GM12878 (cell line): ENCODE results near the gene ITIH5. TPM values are rescaled to one million over a fixed set of nuclear protein-coding genes. Genes with fewer than 3 reads are reported as not detected.

ENCODE experiments used
- ATAC-seq: fragments of 200-7000 bp; cut with Tn5 transposase; 3 replicates; pipeline ENCODE4 v1.9.1; 2020; ENCODE audit warnings: mild to moderate bottlenecking, moderate library complexity
- BruUV-seq: library from RNA; stranded (reverse); fragments of 400-500 nt; replicated peaks from 2 replicates; lab custom pipeline; 2021; lab: Mats Ljungman, UMichigan
- CTCF ChIA-PET: fragments of 300-600 bp; sonication (Branson Sonifier 250); formaldehyde crosslinking; extraction: SDS; loops from one replicate; lab custom pipeline; 2021; ENCODE audit warnings: inconsistent platforms; lab: Yijun Ruan, JAX
- POLR2A ChIA-PET: fragments of 350-600 bp; formaldehyde crosslinking; extraction: SDS; loops from one replicate; lab custom pipeline; 2021; ENCODE audit warnings: inconsistent platforms; lab: Charles Lee
- RAD21 ChIA-PET: fragments of 300-600 bp; sonication (Branson Sonifier 250); formaldehyde crosslinking; loops from one replicate; lab custom pipeline; 2023; ENCODE audit warnings: antibody characterized with exemption; ENCODE audit not compliant: unreplicated experiment; lab: Charles Lee
- SMC1A ChIA-PET: fragments of 300-600 bp; sonication (Branson Sonifier 250); formaldehyde crosslinking; loops from one replicate; lab custom pipeline; 2023; ENCODE audit not compliant: unreplicated experiment, uncharacterized antibody; lab: Charles Lee
- DNase-seq: peaks from one replicate; pipeline ENCODE4 v3.0.0-alpha.2; 2011; ENCODE audit warnings: low read depth, low spot score
- FAIRE-seq: peaks from 3 replicates; lab custom pipeline; 2011; peaks lifted over from hg19 to GRCh38; lab: Jason Lieb, UNC
- H2AFZ ChIP-seq: 2 replicates; pipeline ENCODE4 v1.6.0; 2011; ENCODE audit warnings: low read depth, low read length, control low read depth; ENCODE audit not compliant: control insufficient read depth
- H3K27ac ChIP-seq: 2 replicates; pipeline ENCODE4 v1.5.1; 2011; ENCODE audit warnings: control low read depth; ENCODE audit not compliant: control insufficient read depth, insufficient read depth
- H3K27me3 ChIP-seq, 2 experiments: replicated peaks in 1 of 2; 2 replicates each; pipeline versions ENCODE4 v1.6.0 to v1.6.1; 2011; ENCODE audit warnings: low read length in 1 of 2; ENCODE audit not compliant: control insufficient read depth in 2 of 2, insufficient read depth in 2 of 2
- H3K36me3 ChIP-seq, 2 experiments: 2 replicates each; pipeline ENCODE4 v1.5.1; 2011; ENCODE audit warnings: low read length in 1 of 2; ENCODE audit not compliant: control insufficient read depth in 2 of 2, insufficient read depth in 2 of 2
- H3K4me1 ChIP-seq: 2 replicates; pipeline ENCODE4 v1.6.1; 2011; ENCODE audit warnings: mild to moderate bottlenecking, low read length, moderate library complexity, mixed read lengths; ENCODE audit not compliant: control insufficient read depth, insufficient read depth
- H3K4me2 ChIP-seq: 2 replicates; pipeline ENCODE4 v1.6.0; 2011; ENCODE audit warnings: control low read depth; ENCODE audit not compliant: control insufficient read depth, insufficient read depth
- H3K4me3 ChIP-seq: fragments of 200-600 bp; sonication (generic); 2 replicates; pipeline ENCODE4 v1.5.1; 2016
- H3K79me2 ChIP-seq: 2 replicates; pipeline ENCODE4 v1.6.0; 2011; ENCODE audit warnings: low read length; ENCODE audit not compliant: control insufficient read depth, insufficient read depth
- H3K9ac ChIP-seq: 2 replicates; pipeline ENCODE4 v1.8.0; 2011; ENCODE audit warnings: low read length, control low read depth, mixed read lengths; ENCODE audit not compliant: control insufficient read depth, insufficient read depth
- H3K9me3 ChIP-seq: replicated peaks from 3 replicates; pipeline ENCODE4 v1.5.1; 2011; ENCODE audit warnings: mild to moderate bottlenecking, low read length; ENCODE audit not compliant: control insufficient read depth, insufficient read depth
- H4K20me1 ChIP-seq: 2 replicates; pipeline ENCODE4 v1.6.0; 2011; ENCODE audit not compliant: control insufficient read depth, insufficient read depth
- FOXK2 ChIP-seq: fragments of 450-650 bp; IDR thresholded peaks from 2 replicates; pipeline ENCODE4 v1.6.1; 2017; ENCODE audit warnings: mild to moderate bottlenecking, moderate library complexity
- NFXL1 ChIP-seq: fragments of 450-650 bp; IDR thresholded peaks from 2 replicates; pipeline ENCODE4 v1.6.1; 2017; ENCODE audit warnings: antibody characterized with exemption, mild to moderate bottlenecking, borderline replicate concordance
- POLR2A ChIP-seq: IDR thresholded peaks from 2 replicates; pipeline ENCODE4 v1.6.1; 2011; ENCODE audit warnings: low read depth, mild to moderate bottlenecking, low read length
- POLR2AphosphoS5 ChIP-seq: IDR thresholded peaks from 2 replicates; pipeline ENCODE4 v1.6.1; 2011; ENCODE audit warnings: mild to moderate bottlenecking, low read length, inconsistent platforms
- SMARCA5 ChIP-seq: fragments of 450-650 bp; IDR thresholded peaks from 2 replicates; pipeline ENCODE4 v1.6.1; 2017; ENCODE audit warnings: mild to moderate bottlenecking
- SUPT20H ChIP-seq: IDR thresholded peaks from 2 replicates; pipeline ENCODE4 v1.6.1; 2011; ENCODE audit warnings: low read depth, mild to moderate bottlenecking, low read length, moderate library complexity, borderline replicate concordance; ENCODE audit not compliant: control insufficient read depth
- WGBS: methylation state at CpG from one replicate; pipeline ENCODE4 v1.1.6; 2016; ENCODE audit warnings: low lambda C conversion rate; ENCODE audit not compliant: insufficient replicate concordance, insufficient coverage; ENCODE audit errors: missing lambda C conversion rate; 5-methylcytosine and 5-hydroxymethylcytosine counted together
- in situ Hi-C: fragments of 300-500 bp; cut with MboI; formaldehyde crosslinking; loops from 9 replicates; pipeline ENCODE4 v1.14.3; 2018; ENCODE audit warnings: mixed read lengths
- intact Hi-C: fragments of 100-400 bp; cut with micrococcal nuclease; formaldehyde crosslinking; loops from one replicate; pipeline ENCODE4 v1.14.2; 2022; ENCODE audit not compliant: unreplicated experiment
- polyA plus RNA-seq, 11 experiments: library from polyadenylated mRNA; depleted of rRNA in 4 of 11; unstranded in 6 of 11; stranded (reverse) in 5 of 11; fragments of >200 nt; fragmentation: Nextera tagmentation in 4 of 11; fragmentation: Illumina TruSeq in 1 of 11; extraction: Ambion mirVana in 4 of 11; extraction: Trizol in 1 of 11; gene quantifications; 1 replicate in 1 of 11; 2 replicates in 10 of 11; pipeline versions ENCODE4 v1.2.1 to v1.2.3, GENCODE V29; 2011 to 2016; ENCODE audit warnings: inconsistent platforms in 2 of 11, missing spikeins in 2 of 11, low read depth in 1 of 11
- total RNA-seq, 4 experiments: library from RNA; depleted of rRNA in 3 of 4; stranded (reverse); fragments of >200 nt in 3 of 4; fragmentation: Illumina TruSeq in 1 of 4; extraction: Trizol in 1 of 4; gene quantifications; 2 replicates each; pipeline versions ENCODE4 v1.2.1 to v1.2.3, GENCODE V29; 2013 to 2021
- TF ChIP-seq, protein P1 (sequence below): fragments of 450-650 bp; IDR thresholded peaks from 2 replicates; pipeline ENCODE4 v1.6.1; 2016; ENCODE audit warnings: mild to moderate bottlenecking, moderate library complexity, borderline replicate concordance

Gene ITIH5
- total and polyA plus RNA-seq, 10 of the 15 experiments (the other 5 are each of a cell fraction or from before 2014, with no cell fraction given): 0.14 to 0.43 (median 0.21) TPM; not detected in 7

GRCh38 chr10:7649673-7650300 lies 17.0 kb downstream of the ITIH5 start:
- intact Hi-C loops: no loop called here
- ChIA-PET RAD21 (no interaction called here), POLR2A (no interaction called here)
- Histone ChIP-seq H3K9me3 (no peaks in the 10 kb centered on the region), H3K79me2 (no peaks in the 10 kb centered on the region), H4K20me1 (no peaks in the 10 kb centered on the region), H3K36me3 (no peaks in the 10 kb centered on the region)
- no peak for DNase-seq
- no peak for TF ChIP-seq POLR2AphosphoS5
- no peak for TF ChIP-seq NFXL1
- no peak for TF ChIP-seq SUPT20H
- no peak for TF ChIP-seq POLR2A
- no peak for TF ChIP-seq FOXK2
- TF ChIP-seq, all 136 proteins: peak for 0
- Histone ChIP-seq H3K9ac (no peak overlapping the region), H3K27ac (no peak overlapping the region), H2AFZ (no peak overlapping the region), H3K4me3 (no peak overlapping the region), H3K4me2 (no peak overlapping the region), H3K27me3 (no peaks in the 10 kb centered on the region; a peak in 2 of 4 replicates), H3K4me1 (no peaks in the 10 kb centered on the region)
- in situ Hi-C loops: no loop called here
- WGBS: 21% methylated on average over 6 of the region's 6 CpGs
- no TSS peak for BruUV-seq
- FAIRE-seq (no peak), ATAC-seq (no peak)
- ChIA-PET SMC1A (no interaction called here), CTCF (no interaction called here)

- no TSS peak for BruUV-seq
- SMC1A ChIA-PET: interaction anchor here (1.1 to 1.4 kb wide), 2 partner anchors 39 to 45 kb away, joined by 3 to 5 read pairs; no protein-coding TSS in a partner anchor
- ATAC-seq: no peak
- TF ChIP-seq, protein P1, sequence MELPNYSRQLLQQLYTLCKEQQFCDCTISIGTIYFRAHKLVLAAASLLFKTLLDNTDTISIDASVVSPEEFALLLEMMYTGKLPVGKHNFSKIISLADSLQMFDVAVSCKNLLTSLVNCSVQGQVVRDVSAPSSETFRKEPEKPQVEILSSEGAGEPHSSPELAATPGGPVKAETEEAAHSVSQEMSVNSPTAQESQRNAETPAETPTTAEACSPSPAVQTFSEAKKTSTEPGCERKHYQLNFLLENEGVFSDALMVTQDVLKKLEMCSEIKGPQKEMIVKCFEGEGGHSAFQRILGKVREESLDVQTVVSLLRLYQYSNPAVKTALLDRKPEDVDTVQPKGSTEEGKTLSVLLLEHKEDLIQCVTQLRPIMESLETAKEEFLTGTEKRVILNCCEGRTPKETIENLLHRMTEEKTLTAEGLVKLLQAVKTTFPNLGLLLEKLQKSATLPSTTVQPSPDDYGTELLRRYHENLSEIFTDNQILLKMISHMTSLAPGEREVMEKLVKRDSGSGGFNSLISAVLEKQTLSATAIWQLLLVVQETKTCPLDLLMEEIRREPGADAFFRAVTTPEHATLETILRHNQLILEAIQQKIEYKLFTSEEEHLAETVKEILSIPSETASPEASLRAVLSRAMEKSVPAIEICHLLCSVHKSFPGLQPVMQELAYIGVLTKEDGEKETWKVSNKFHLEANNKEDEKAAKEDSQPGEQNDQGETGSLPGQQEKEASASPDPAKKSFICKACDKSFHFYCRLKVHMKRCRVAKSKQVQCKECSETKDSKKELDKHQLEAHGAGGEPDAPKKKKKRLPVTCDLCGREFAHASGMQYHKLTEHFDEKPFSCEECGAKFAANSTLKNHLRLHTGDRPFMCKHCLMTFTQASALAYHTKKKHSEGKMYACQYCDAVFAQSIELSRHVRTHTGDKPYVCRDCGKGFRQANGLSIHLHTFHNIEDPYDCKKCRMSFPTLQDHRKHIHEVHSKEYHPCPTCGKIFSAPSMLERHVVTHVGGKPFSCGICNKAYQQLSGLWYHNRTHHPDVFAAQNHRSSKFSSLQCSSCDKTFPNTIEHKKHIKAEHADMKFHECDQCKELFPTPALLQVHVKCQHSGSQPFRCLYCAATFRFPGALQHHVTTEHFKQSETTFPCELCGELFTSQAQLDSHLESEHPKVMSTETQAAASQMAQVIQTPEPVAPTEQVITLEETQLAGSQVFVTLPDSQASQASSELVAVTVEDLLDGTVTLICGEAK: peak; percentile 51
- no peak for TF ChIP-seq SMARCA5
- DNase-seq: no peak
- intact Hi-C loops (no loop called here), in situ Hi-C loops (no loop called here)
- H3K4me3 ChIP-seq: no peak overlapping the region
- no peaks in the 10 kb centered on the region; a peak in 2 of 4 replicates for H3K27me3 ChIP-seq
- RAD21 ChIA-PET: no interaction called here
- CTCF ChIA-PET: interaction anchor here (2.9 kb wide), 1 partner anchor 122 kb away, joined by 9 read pairs; no protein-coding TSS in a partner anchor
- no peaks in the 10 kb centered on the region for H3K9me3 ChIP-seq
- H4K20me1 ChIP-seq: no peaks in the 10 kb centered on the region
- no peak for FAIRE-seq
- no peak overlapping the region for H3K27ac ChIP-seq
- no peak overlapping the region for H3K9ac ChIP-seq
- 22% methylated on average over 4 of the region's 4 CpGs for WGBS
- H3K36me3 ChIP-seq: no peaks in the 10 kb centered on the region
- no peak overlapping the region for H2AFZ ChIP-seq
- H3K4me1 ChIP-seq: no peaks in the 10 kb centered on the region
- no peaks in the 10 kb centered on the region for H3K79me2 ChIP-seq
- no peak overlapping the region for H3K4me2 ChIP-seq
- POLR2A ChIA-PET: no interaction called here
Observed at GRCh38 chr10:7647062-7647664, 19.6 kb downstream of the ITIH5 start.
